Measurements from ENCODE around the gene CLCN7. TPM values are rescaled to one million over a fixed set of nuclear protein-coding genes. Genes with fewer than 3 reads are reported as not detected.
A peak's percentile ranks its signal among the peaks of the same experiment; 100 is the strongest.

Gene CLCN7
- total and polyA plus RNA-seq, 9 of the 15 experiments (the other 6 are each of a cell fraction or from before 2014, with no cell fraction given), result 0.06 to 126 (median 18.7) TPM

- no peak for TF ChIP-seq SMAD1 (IDR thresholded peaks at IDR 0.05; ENCODE audit: low read depth, low read length, partially characterized antibody)
- TF ChIP-seq EGR1 (conservative IDR thresholded peaks at IDR 0.05), result 0 out of 2 replicates have a peak, but pooled peaks have one; percentile 24
- no peak for TF ChIP-seq CEBPB (tag; IDR thresholded peaks at IDR 0.05)
- TF ChIP-seq ESRRB (CRISPR knock-in tag; IDR thresholded peaks at IDR 0.05; ENCODE audit: borderline replicate concordance), result no peak
- TF ChIP-seq LEF1 (IDR thresholded peaks at IDR 0.05), result no peak
- TF ChIP-seq SRSF1 (IDR thresholded peaks at IDR 0.05; ENCODE audit: low read depth, low read length), result no peak
- no peak for TF ChIP-seq ZNF174 (CRISPR knock-in tag; IDR thresholded peaks at IDR 0.05)
- peak; percentile 67 for TF ChIP-seq CREM (IDR thresholded peaks at IDR 0.05; ENCODE audit: low read depth)
- peak; percentile 45; the same call in 1 of the 2 replicates for TF ChIP-seq ATF2 (CRISPR knock-in tag; IDR thresholded peaks at IDR 0.05)
- TF ChIP-seq CREB5 (CRISPR knock-in tag; IDR thresholded peaks at IDR 0.05), result no peak
- TF ChIP-seq GABPB2 (CRISPR knock-in tag; conservative IDR thresholded peaks at IDR 0.05), result no peak
- peak; percentile 34; the same call in 1 of the 2 replicates for TF ChIP-seq ZBTB33 (CRISPR knock-in tag; IDR thresholded peaks at IDR 0.05)
- no peak for TF ChIP-seq THAP7 (CRISPR knock-in tag; IDR thresholded peaks at IDR 0.05)
- no peak for TF ChIP-seq RAD51 (IDR thresholded peaks at IDR 0.05; ENCODE audit: borderline replicate concordance, low read depth)
- TF ChIP-seq HDAC1 (IDR thresholded peaks at IDR 0.05), result peak in 1 of 2 experiments; percentile 30; a peak in 1 of 4 replicates
- no peak for TF ChIP-seq IRF1 (CRISPR knock-in tag; IDR thresholded peaks at IDR 0.05; ENCODE audit: borderline replicate concordance)
- TF ChIP-seq RBM22 (IDR thresholded peaks at IDR 0.05; ENCODE audit: low read depth, low read length, poor library complexity, severe bottlenecking), result peak; percentile 94
- no peak for TF ChIP-seq ZNF408 (CRISPR knock-in tag; IDR thresholded peaks at IDR 0.05; ENCODE audit: low read depth)
- TF ChIP-seq NR0B1 (IDR thresholded peaks at IDR 0.05; ENCODE audit: partially characterized antibody), result no peak
- TF ChIP-seq SOX6 (IDR thresholded peaks at IDR 0.05), result no peak
- TF ChIP-seq SMARCA5 (IDR thresholded peaks at IDR 0.05), result no peak; the same call in 1 of the 2 replicates
Measured at GRCh38 chr16:1413684-1414531, 60.9 kb downstream of the CLCN7 start (continued).

Data from K562 (cell line).